OCI-LY7 (cell line): ENCODE data around the gene VTI1A.

ENCODE experiments used
- CTCF ChIP-seq: fragments of 200-600 bp; sonication (generic); conservative IDR thresholded peaks from 2 replicates; pipeline ENCODE4 v1.5.1; 2014; ENCODE audit warnings: mild to moderate bottlenecking, antibody characterized with exemption, low read length, moderate library complexity, mixed read lengths
- EZH2phosphoT487 ChIP-seq: fragments of 200-600 bp; sonication (generic); IDR thresholded peaks from 2 replicates; pipeline ENCODE4 v1.6.1; 2018; ENCODE audit warnings: low read depth, borderline replicate concordance, mild to moderate bottlenecking, mixed run types, antibody characterized with exemption, low read length, moderate library complexity, mixed read lengths

GRCh38 chr10:112552593-112553110 lies 105.6 kb downstream of the VTI1A start:
- TF ChIP-seq CTCF (no peak), EZH2phosphoT487 (no peak)
